ENCODE measurements around the gene HSFX4.

HSFX4 gene

DNA sequence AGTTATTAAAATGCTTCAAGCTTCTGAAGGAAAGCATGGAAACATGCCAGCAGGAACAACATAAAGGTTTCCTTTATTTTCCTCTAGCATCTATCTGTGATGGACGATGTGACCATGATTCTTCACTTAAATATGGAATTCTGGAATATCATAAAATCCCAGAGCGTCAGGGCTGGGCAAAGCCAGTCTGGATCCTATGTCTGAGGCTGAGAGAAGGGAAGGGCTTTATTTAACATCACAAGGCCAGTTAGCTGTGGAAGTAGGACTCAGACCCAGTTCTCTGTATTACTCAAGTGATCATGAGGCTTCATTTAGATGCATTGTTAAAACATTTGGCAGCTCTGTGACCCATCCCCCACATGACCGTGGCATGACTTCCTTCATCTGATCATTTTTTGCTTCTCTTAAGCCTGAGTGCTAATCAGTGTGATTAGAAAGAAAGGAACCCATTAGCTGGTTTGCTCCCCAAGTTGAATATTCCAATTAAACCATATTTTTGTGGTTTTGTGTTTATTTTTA is 49.8 kb downstream of the HSFX4 start:
- H3K4me3 ChIP-seq (replicated peaks in 1 of 2; ENCODE audit: low read depth in 2 of 2, low read length in 2 of 2): no peak overlapping the region
- no peak for DNase-seq (ENCODE audit: low read depth in 2 of 2)
- TF ChIP-seq CTCF (IDR thresholded peaks at IDR 0.05; ENCODE audit: low read depth, low read length): no peak

Data from cardiac fibroblast (primary cell).